Medulla oblongata (tissue), 1 donor: Measurements from ENCODE around the gene ECT2L.

Experiments used
- DNase-seq: peaks from one replicate; pipeline ENCODE4 v3.0.0-alpha.2; 2015; ENCODE audit errors: extremely low spot score

Gene ECT2L

GRCh38 chr6:138862456-138862855, 66.6 kb downstream of the ECT2L start:
- no peak for DNase-seq

- DNase-seq, result no peak
Observed at GRCh38 chr6:138863321-138863720, 67.4 kb downstream of the ECT2L start.

GRCh38 chr6:138864343-138864890, 68.5 kb downstream of the ECT2L start:
- DNase-seq, result no peak

- no peak for DNase-seq
Observed at GRCh38 chr6:138865480-138866109, 69.7 kb downstream of the ECT2L start.

- no peak for DNase-seq
Observed at GRCh38 chr6:138868181-138868580, 72.3 kb downstream of the ECT2L start.

GRCh38 chr6:138869398-138869797, 73.5 kb downstream of the ECT2L start:
- DNase-seq, result no peak

GRCh38 chr6:138873191-138873590, 77.3 kb downstream of the ECT2L start:
- no peak for DNase-seq

GRCh38 chr6:138882369-138883017, 86.6 kb downstream of the ECT2L start:
- no peak for DNase-seq

GRCh38 chr6:138885156-138885819, 89.4 kb downstream of the ECT2L start:
- no peak for DNase-seq

GRCh38 chr6:138891255-138891986, 95.5 kb downstream of the ECT2L start:
- no peak for DNase-seq

GRCh38 chr6:138896104-138896756, 100.3 kb downstream of the ECT2L start:
- DNase-seq, result no peak

- no peak for DNase-seq
Observed at GRCh38 chr6:138897031-138897430, 101.1 kb downstream of the ECT2L start.

- no peak for DNase-seq
Observed at GRCh38 chr6:138907167-138907566, 111.3 kb downstream of the ECT2L start.

GRCh38 chr6:138909511-138909910, 113.6 kb downstream of the ECT2L start:
- no peak for DNase-seq

GRCh38 chr6:138909975-138910374, 114.1 kb downstream of the ECT2L start:
- DNase-seq, result no peak

GRCh38 chr6:138912308-138912707, 116.4 kb downstream of the ECT2L start:
- DNase-seq, result no peak

GRCh38 chr6:138914701-138915100, 118.8 kb downstream of the ECT2L start:
- DNase-seq, result no peak

GRCh38 chr6:138920906-138921305, 125.0 kb downstream of the ECT2L start:
- peak; percentile 32 for DNase-seq

- no peak for DNase-seq
Observed at GRCh38 chr6:138923561-138923960, 127.7 kb downstream of the ECT2L start.

GRCh38 chr6:138925806-138926205, 129.9 kb downstream of the ECT2L start:
- DNase-seq, result no peak

GRCh38 chr6:138926579-138926978, 130.7 kb downstream of the ECT2L start:
- no peak for DNase-seq

- DNase-seq, result no peak
Observed at GRCh38 chr6:138931660-138932059, 135.8 kb downstream of the ECT2L start.
